Adrenal gland (tissue), 19 donors: Measurements from ENCODE around the gene UBE3D. TPM values are rescaled to one million over a fixed set of nuclear protein-coding genes. Genes with fewer than 3 reads are reported as not detected.

Experiments
- DNase-seq, 7 donors: peaks; one replicate each; pipeline ENCODE4 v3.0.0-alpha.2; 2019 to 2020
- H3K27ac ChIP-seq, 5 donors: fragments of 200-600 bp; sonication (generic) in 4 of 5; 1 replicate in 3 of 5; 2 replicates in 2 of 5; pipeline versions ENCODE4 v1.5.1 to v1.8.0; 2016 to 2020; ENCODE audit warnings: mild to moderate bottlenecking in 1 of 5
- H3K27me3 ChIP-seq: fragments of 200-600 bp; 2 replicates; pipeline ENCODE4 v1.8.0; 2021
- H3K36me3 ChIP-seq, 2 donors: fragments of 200-600 bp; replicated peaks in 1 of 2; 1 replicate in 1 of 2; 2 replicates in 1 of 2; pipeline versions ENCODE4 v1.5.1 to v1.8.0; 2018 to 2022
- H3K4me1 ChIP-seq, 2 donors: fragments of 200-600 bp; replicated peaks in 1 of 2; 1 replicate in 1 of 2; 2 replicates in 1 of 2; pipeline versions ENCODE4 v1.5.1 to v1.8.0; 2018 to 2021
- H3K4me3 ChIP-seq, 4 donors: fragments of 200-600 bp; sonication (generic) in 3 of 4; one replicate each; pipeline ENCODE4 v1.5.1; 2016 to 2018
- H3K9me3 ChIP-seq, 3 donors: fragments of 200-600 bp; sonication (generic) in 1 of 3; replicated peaks in 1 of 3; 1 replicate in 2 of 3; 2 replicates in 1 of 3; pipeline versions ENCODE4 v1.5.1 to v1.8.0; 2016 to 2021
- CTCF ChIP-seq, 6 experiments: fragments of 450-650 bp in 4 of 6; fragments of 200-600 bp in 2 of 6; sonication (generic) in 1 of 6; IDR thresholded peaks; 1 replicate in 5 of 6; 2 replicates in 1 of 6; pipeline versions ENCODE4 v1.5.1 to v1.8.0; 2016 to 2021; ENCODE audit warnings: antibody characterized with exemption in 6 of 6, mild to moderate bottlenecking in 2 of 6, moderate library complexity in 1 of 6
- POLR2A ChIP-seq, 2 donors: fragments of 450-650 bp; IDR thresholded peaks; one replicate each; pipeline ENCODE4 v1.6.1; 2017; ENCODE audit warnings: antibody characterized with exemption in 2 of 2, mild to moderate bottlenecking in 2 of 2, moderate library complexity in 1 of 2
- WGBS, 4 donors: extraction: QIAGEN DNeasy Blood & Tissue Kit in 2 of 4; methylation state at CpG; one replicate each; pipeline versions ENCODE4 v1.1.5 to v1.1.7; 2013 to 2017; 5-methylcytosine and 5-hydroxymethylcytosine counted together
- intact Hi-C, 2 donors: fragments of 100-400 bp; cut with DNase I; formaldehyde crosslinking; loops; one replicate each; pipeline versions ENCODE4 v1.14.1 to v1.15.0; 2022 to 2023
- long read RNA-seq, 10 donors: library from polyadenylated mRNA in 3 of 10; unstranded in 2 of 10; stranded (forward) in 1 of 10; transcript quantifications; one replicate each; pipeline ENCODE4 v2.0.0 and lab custom pipeline, GENCODE V29; 2021 to 2026
- polyA plus RNA-seq, 3 donors: library from polyadenylated mRNA; stranded (reverse); fragments of 200-250 nt in 2 of 3; fragments of 350-450 nt in 1 of 3; fragmentation: Illumina TruSeq in 1 of 3; extraction: RNeasy Lipid Tissue Mini Kit (QIAGEN cat#74804) in 1 of 3; gene quantifications; one replicate each; pipeline ENCODE4 v1.2.3, GENCODE V29; 2013 to 2014
- total RNA-seq, 9 donors: library from RNA; depleted of rRNA in 4 of 9; stranded (reverse); fragments of >200 nt in 4 of 9; fragments of 120-200 nt in 1 of 9; fragmentation: NEBNext Ultra II Directional in 1 of 9; extraction: Animal tissue kit (Norgen Biotek cat#: 25700) in 1 of 9; gene quantifications; one replicate each; pipeline versions ENCODE4 v1.1.0 to v1.2.4, GENCODE V29; 2013 to 2023
- donor health status: healthy with polysubstance abuse.
- donor health status: Bipolar disorder and iron deficiency.
- donor health status: DM: yes; HTN: yes; CAD: no.
- donor health status: DM: no; HTN: no; CAD: no.
- donor health status: DM: no; HTN: no; CAD: no.
- donor health status: DM: yes; HTN: yes; CAD: no.

Gene UBE3D
- total RNA-seq (10 to 100 TPM in 2 of 9 donors, 1 to 10 TPM in 7; 1.3 to 12.3 (median 7.7) TPM), polyA plus RNA-seq (10 to 100 TPM in 1 of 3 donors, 1 to 10 TPM in 2; 3.1 to 15.9 (median 9.5) TPM)
- long read RNA-seq, donor 1, result 0 reads
- long read RNA-seq, donor 2, partial matches to known transcripts, result 0 of 2 reads
- long read RNA-seq, donor 2, other reads (novel, unspliced or antisense), result 0 of 2 reads
- long read RNA-seq, donor 3, result 0 reads
- long read RNA-seq, donor 4, transcript UBE3D-203 (10 exons, 1,917 nt), result major isoform, 8 of 10 reads
- long read RNA-seq, donor 4, partial matches to known transcripts, result 0 of 10 reads
- long read RNA-seq, donor 4, other reads (novel, unspliced or antisense), result 2 of 10 reads
- long read RNA-seq, donor 5, transcript UBE3D-203 (10 exons, 1,917 nt), result major isoform, 9 of 12 reads
- long read RNA-seq, donor 5, partial matches to known transcripts, result 0 of 12 reads
- long read RNA-seq, donor 5, other reads (novel, unspliced or antisense), result 3 of 12 reads
- long read RNA-seq, donor 6, partial matches to known transcripts, result 0 of 1 reads
- long read RNA-seq, donor 6, other reads (novel, unspliced or antisense), result 1 of 1 reads
- long read RNA-seq, donor 7, result 0 reads
- long read RNA-seq, donor 8, partial matches to known transcripts, result 0 of 1 reads
- long read RNA-seq, donor 8, other reads (novel, unspliced or antisense), result 0 of 1 reads
- long read RNA-seq, donor 9, partial matches to known transcripts, result 0 of 1 reads
- long read RNA-seq, donor 9, other reads (novel, unspliced or antisense), result 0 of 1 reads
- long read RNA-seq, donor 10, partial matches to known transcripts, result 0 of 2 reads
- long read RNA-seq, donor 10, other reads (novel, unspliced or antisense), result 0 of 2 reads

GRCh38 chr6:83065511-83066192 lies at the start of gene UBE3D:
Gene UBE3D (minus strand): TSS chr6:83065841. CDS start chr6:83065718, 123 bp downstream.
- no peaks in the 10 kb centered on the region for H3K9me3 ChIP-seq
- no peaks in the 10 kb centered on the region for H3K36me3 ChIP-seq
- H3K4me3 ChIP-seq, result peak within 1 kb of the TSS; percentile 36 to 90 (median 66)
- WGBS, 4 donors, result 2 to 8% (median 3%) methylated on average over 13 to 48 of the region's 48 CpGs
- intact Hi-C loops, result loop anchor here (10.0 kb wide), 2 partner anchors 149 to 449 kb away; partner anchors contain the start of gene PRSS35 (in 1 of the 2)
- TF ChIP-seq POLR2A (IDR thresholded peaks at IDR 0.05) (peak; percentile 23 to 60), CTCF (IDR thresholded peaks at IDR 0.05) (peak; percentile 70 to 99 (median 96))
- peak; percentile 89 to 95 (median 93) for DNase-seq
- peak within 1 kb of the TSS in 3 of 5 donors; percentile 36 to 70 (median 67) for H3K27ac ChIP-seq
- H3K4me1 ChIP-seq, result peaks cover 3 to 33% of the 10 kb centered on the region in 2 donors
- no peaks in the 10 kb centered on the region for H3K27me3 ChIP-seq

- 39 to 55% (median 44%) methylated on average over 1 of the region's 1 CpG for WGBS, 4 donors
- H3K36me3 ChIP-seq, result peaks cover 0 to 16% of the 10 kb centered on the region in 2 donors
- H3K9me3 ChIP-seq, result no peaks in the 10 kb centered on the region
- no peak overlapping the region for H3K4me3 ChIP-seq
- DNase-seq, result no peak
- peak overlapping the region in 1 of 5 donors; percentile 0 for H3K27ac ChIP-seq
- H3K27me3 ChIP-seq, result no peaks in the 10 kb centered on the region
- peaks cover 0 to 6% of the 10 kb centered on the region in 2 donors for H3K4me1 ChIP-seq
- intact Hi-C loops, result no loop called here
- TF ChIP-seq CTCF (IDR thresholded peaks at IDR 0.05) (no peak), POLR2A (IDR thresholded peaks at IDR 0.05) (no peak)
Observed at GRCh38 chr6:83114164-83114563, 48.5 kb upstream of the UBE3D start.

GRCh38 chr6:83113258-83113657 lies 47.6 kb upstream of the UBE3D start:
- no peaks in the 10 kb centered on the region for H3K27me3 ChIP-seq
- DNase-seq, result no peak
- H3K36me3 ChIP-seq, result peaks cover 0 to 20% of the 10 kb centered on the region in 2 donors
- H3K4me1 ChIP-seq, result peaks cover 0 to 6% of the 10 kb centered on the region in 2 donors
- H3K9me3 ChIP-seq, result no peaks in the 10 kb centered on the region
- intact Hi-C loops, result no loop called here
- 70 to 85% (median 76%) methylated on average over 4 of the region's 4 CpGs for WGBS, 4 donors
- H3K4me3 ChIP-seq, result no peak overlapping the region
- H3K27ac ChIP-seq, result no peak overlapping the region
- no peak for TF ChIP-seq CTCF (IDR thresholded peaks at IDR 0.05)
- no peak for TF ChIP-seq POLR2A (IDR thresholded peaks at IDR 0.05)
